Stimulated activated naive CD8-positive, alpha-beta T cell treated with anti-CD3 and anti-CD28 coated beads, Interleukin-15, Interleukin-2, amounts not matched to agents 100 ng/mL and 50 ng/mL, for 24 hours (primary cell): ENCODE measurements around the gene TADA1.
A peak's percentile ranks its signal among the peaks of the same experiment; 100 is the strongest.
"Not testable (repeated sequence)": the region's sequence is repeated elsewhere in the genome, so short reads cannot be mapped to it uniquely, and the experiment has no call there.

Source experiments
- H3K27ac Mint-ChIP-seq: one replicate; pipeline ENCODE4 v1.8.0; 2021; ENCODE audit warnings: mild to moderate bottlenecking, mixed read lengths
- H3K27me3 Mint-ChIP-seq: one replicate; pipeline ENCODE4 v1.8.0; 2021; ENCODE audit warnings: mixed read lengths
- H3K36me3 Mint-ChIP-seq: one replicate; pipeline ENCODE4 v1.8.0; 2021; ENCODE audit warnings: low read depth, mixed read lengths
- H3K4me1 Mint-ChIP-seq: one replicate; pipeline ENCODE4 v1.8.0; 2021; ENCODE audit warnings: low read depth, mixed read lengths
- H3K4me3 Mint-ChIP-seq: one replicate; pipeline ENCODE4 v1.8.0; 2021; ENCODE audit warnings: mild to moderate bottlenecking, mixed read lengths
- H3K9me3 Mint-ChIP-seq: one replicate; pipeline ENCODE4 v1.8.0; 2021; ENCODE audit warnings: mixed read lengths

The TADA1 gene

GRCh38 chr1:166906647-166907046, 30.6 kb upstream of the TADA1 start:
- Mint-ChIP-seq H3K9me3 (no peaks in the 10 kb centered on the region), H3K27ac (no peak overlapping the region), H3K4me3 (no peak overlapping the region), H3K27me3 (no peaks in the 10 kb centered on the region), H3K36me3 (no peaks in the 10 kb centered on the region), H3K4me1 (peaks cover 16% of the 10 kb centered on the region)

- Mint-ChIP-seq H3K4me1 (peaks cover 12% of the 10 kb centered on the region), H3K27ac (no peak overlapping the region), H3K4me3 (no peak overlapping the region), H3K36me3 (no peaks in the 10 kb centered on the region), H3K9me3 (no peaks in the 10 kb centered on the region), H3K27me3 (no peaks in the 10 kb centered on the region)
These were observed 29.8 kb upstream of the TADA1 start for GRCh38 chr1:166905900-166906299.

GRCh38 chr1:166905136-166905535, 29.1 kb upstream of the TADA1 start:
- Mint-ChIP-seq H3K4me3 (no peak overlapping the region), H3K9me3 (no peaks in the 10 kb centered on the region), H3K4me1 (peaks cover 7% of the 10 kb centered on the region), H3K36me3 (no peaks in the 10 kb centered on the region), H3K27ac (no peak overlapping the region), H3K27me3 (no peaks in the 10 kb centered on the region)

GRCh38 chr1:166903232-166903631, 27.2 kb upstream of the TADA1 start:
- Mint-ChIP-seq H3K4me3 (no peak overlapping the region), H3K27me3 (no peaks in the 10 kb centered on the region), H3K4me1 (peaks cover 7% of the 10 kb centered on the region), H3K27ac (no peak overlapping the region), H3K36me3 (no peaks in the 10 kb centered on the region), H3K9me3 (no peaks in the 10 kb centered on the region)

GRCh38 chr1:166902279-166902678, 26.2 kb upstream of the TADA1 start:
- H3K9me3 Mint-ChIP-seq = peaks cover 3% of the 10 kb centered on the region
- H3K4me1 Mint-ChIP-seq = peaks cover 7% of the 10 kb centered on the region
- H3K4me3 Mint-ChIP-seq = no peak overlapping the region
- no peaks in the 10 kb centered on the region for H3K27me3 Mint-ChIP-seq
- H3K27ac Mint-ChIP-seq = peak overlapping the region; percentile 17
- H3K36me3 Mint-ChIP-seq = no peaks in the 10 kb centered on the region

GRCh38 chr1:166900987-166901386, 24.9 kb upstream of the TADA1 start:
- Mint-ChIP-seq H3K27ac (no peak overlapping the region), H3K36me3 (peaks cover 4% of the 10 kb centered on the region), H3K9me3 (peaks cover 10% of the 10 kb centered on the region), H3K27me3 (peaks cover 7% of the 10 kb centered on the region), H3K4me1 (peaks cover 3% of the 10 kb centered on the region), H3K4me3 (no peak overlapping the region)

GRCh38 chr1:166899769-166900168, 23.7 kb upstream of the TADA1 start:
- H3K36me3 Mint-ChIP-seq = peaks cover 4% of the 10 kb centered on the region
- H3K27me3 Mint-ChIP-seq = peaks cover 8% of the 10 kb centered on the region
- peaks cover 3% of the 10 kb centered on the region for H3K4me1 Mint-ChIP-seq
- H3K9me3 Mint-ChIP-seq = peaks cover 12% of the 10 kb centered on the region
- H3K27ac Mint-ChIP-seq = no peak overlapping the region
- no peak overlapping the region for H3K4me3 Mint-ChIP-seq

GRCh38 chr1:166895766-166896165, 19.7 kb upstream of the TADA1 start:
- Mint-ChIP-seq H3K4me3 (no peak overlapping the region), H3K27me3 (peaks cover 12% of the 10 kb centered on the region), H3K27ac (no peak overlapping the region), H3K36me3 (peaks cover 4% of the 10 kb centered on the region), H3K9me3 (peaks cover 12% of the 10 kb centered on the region), H3K4me1 (no peaks in the 10 kb centered on the region)

GRCh38 chr1:166889776-166890175, 13.7 kb upstream of the TADA1 start:
- Mint-ChIP-seq H3K27me3 (peaks cover 24% of the 10 kb centered on the region), H3K27ac (no peak overlapping the region), H3K9me3 (no peaks in the 10 kb centered on the region), H3K4me1 (peaks cover 6% of the 10 kb centered on the region), H3K4me3 (no peak overlapping the region), H3K36me3 (no peaks in the 10 kb centered on the region)

- no peak overlapping the region for H3K4me3 Mint-ChIP-seq
- H3K36me3 Mint-ChIP-seq = no peaks in the 10 kb centered on the region
- peaks cover 27% of the 10 kb centered on the region for H3K27me3 Mint-ChIP-seq
- H3K27ac Mint-ChIP-seq = no peak overlapping the region
- peaks cover 14% of the 10 kb centered on the region for H3K4me1 Mint-ChIP-seq
- H3K9me3 Mint-ChIP-seq = no peaks in the 10 kb centered on the region
These were observed 12.5 kb upstream of the TADA1 start for GRCh38 chr1:166888373-166889111.

- Mint-ChIP-seq H3K27ac (no peak overlapping the region), H3K4me3 (no peak overlapping the region), H3K4me1 (peaks cover 16% of the 10 kb centered on the region), H3K9me3 (no peaks in the 10 kb centered on the region), H3K36me3 (no peaks in the 10 kb centered on the region), H3K27me3 (peaks cover 27% of the 10 kb centered on the region)
These were observed 8.9 kb upstream of the TADA1 start for GRCh38 chr1:166884971-166885370.

GRCh38 chr1:166884040-166884642, 8.1 kb upstream of the TADA1 start:
- peaks cover 16% of the 10 kb centered on the region for H3K4me1 Mint-ChIP-seq
- H3K36me3 Mint-ChIP-seq = no peaks in the 10 kb centered on the region
- H3K27ac Mint-ChIP-seq = no peak overlapping the region
- H3K9me3 Mint-ChIP-seq = no peaks in the 10 kb centered on the region
- peak overlapping the region; percentile 21 for H3K4me3 Mint-ChIP-seq
- peaks cover 21% of the 10 kb centered on the region for H3K27me3 Mint-ChIP-seq

GRCh38 chr1:166882893-166883292, 6.8 kb upstream of the TADA1 start:
- no peaks in the 10 kb centered on the region for H3K36me3 Mint-ChIP-seq
- H3K27me3 Mint-ChIP-seq = peaks cover 16% of the 10 kb centered on the region
- H3K27ac Mint-ChIP-seq = no peak overlapping the region
- H3K9me3 Mint-ChIP-seq = no peaks in the 10 kb centered on the region
- peaks cover 16% of the 10 kb centered on the region for H3K4me1 Mint-ChIP-seq
- no peak overlapping the region for H3K4me3 Mint-ChIP-seq

GRCh38 chr1:166878173-166878917, 2.3 kb upstream of the TADA1 start:
- peaks cover 18% of the 10 kb centered on the region for H3K36me3 Mint-ChIP-seq
- not testable (repeated sequence) for H3K27me3 Mint-ChIP-seq, H3K9me3 Mint-ChIP-seq, H3K27ac Mint-ChIP-seq, H3K4me3 Mint-ChIP-seq
- peaks cover 37% of the 10 kb centered on the region for H3K4me1 Mint-ChIP-seq

GRCh38 chr1:166876540-166876838, 425 bp upstream of the TADA1 start:
- H3K4me3 Mint-ChIP-seq = peak overlapping the region; percentile 94
- no peaks in the 10 kb centered on the region for H3K27me3 Mint-ChIP-seq
- H3K27ac Mint-ChIP-seq = peak overlapping the region; percentile 99
- peaks cover 26% of the 10 kb centered on the region for H3K36me3 Mint-ChIP-seq
- peaks cover 52% of the 10 kb centered on the region for H3K4me1 Mint-ChIP-seq
- H3K9me3 Mint-ChIP-seq = no peaks in the 10 kb centered on the region
